GM21619 (cell line): ENCODE measurements around the gene DCBLD1.
A peak's percentile ranks its signal among the peaks of the same experiment; 100 is the strongest.
"Not testable (repeated sequence)": the region's sequence is repeated elsewhere in the genome, so short reads cannot be mapped to it uniquely, and the experiment has no call there.

Experiments
- ATAC-seq: cut with Tn5 transposase; IDR thresholded peaks from one replicate; pipeline ENCODE4 v1.9.1; 2021; ENCODE audit not compliant: unreplicated experiment

Gene DCBLD1

DNA sequence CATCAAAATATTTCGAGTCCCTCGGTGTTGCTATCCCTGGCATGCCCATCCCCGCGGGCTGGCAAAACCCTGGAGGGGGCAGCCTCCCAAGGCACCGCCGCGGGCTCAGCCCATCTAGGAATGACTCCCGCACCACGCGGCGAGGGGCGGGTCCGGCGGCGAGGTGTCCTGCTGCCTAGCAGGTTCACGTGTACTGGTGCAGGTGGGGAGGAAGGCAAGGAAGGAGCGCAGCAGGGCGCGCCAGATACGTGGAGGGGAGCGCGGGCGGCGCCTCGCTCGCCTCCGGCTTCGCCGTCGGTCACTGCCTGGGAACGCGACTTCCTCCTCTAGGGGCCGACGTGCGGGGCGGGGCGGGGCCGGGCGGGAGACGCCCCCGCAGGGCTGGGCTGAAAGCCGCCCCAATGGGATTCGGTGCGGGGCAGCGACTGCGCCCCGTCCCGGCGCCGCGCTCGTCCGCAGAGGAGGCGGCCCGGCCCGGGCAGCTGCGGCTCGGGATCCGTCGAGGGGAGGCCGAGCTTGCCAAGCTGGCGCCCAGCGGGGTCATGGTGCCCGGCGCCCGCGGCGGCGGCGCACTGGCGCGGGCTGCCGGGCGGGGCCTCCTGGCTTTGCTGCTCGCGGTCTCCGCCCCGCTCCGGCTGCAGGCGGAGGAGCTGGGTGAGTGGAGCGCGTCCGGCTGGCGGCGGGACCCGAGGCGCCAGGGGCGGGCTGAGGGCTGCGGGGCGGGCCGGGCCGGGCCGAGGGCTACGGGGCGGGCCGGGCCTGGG lies at the start of gene DCBLD1:
TSS of gene DCBLD1 (plus strand) at position 435 of the 764 bp plus-strand sequence. CDS start at position 543, 108 bp downstream.
- ATAC-seq: peak; percentile 70

DNA sequence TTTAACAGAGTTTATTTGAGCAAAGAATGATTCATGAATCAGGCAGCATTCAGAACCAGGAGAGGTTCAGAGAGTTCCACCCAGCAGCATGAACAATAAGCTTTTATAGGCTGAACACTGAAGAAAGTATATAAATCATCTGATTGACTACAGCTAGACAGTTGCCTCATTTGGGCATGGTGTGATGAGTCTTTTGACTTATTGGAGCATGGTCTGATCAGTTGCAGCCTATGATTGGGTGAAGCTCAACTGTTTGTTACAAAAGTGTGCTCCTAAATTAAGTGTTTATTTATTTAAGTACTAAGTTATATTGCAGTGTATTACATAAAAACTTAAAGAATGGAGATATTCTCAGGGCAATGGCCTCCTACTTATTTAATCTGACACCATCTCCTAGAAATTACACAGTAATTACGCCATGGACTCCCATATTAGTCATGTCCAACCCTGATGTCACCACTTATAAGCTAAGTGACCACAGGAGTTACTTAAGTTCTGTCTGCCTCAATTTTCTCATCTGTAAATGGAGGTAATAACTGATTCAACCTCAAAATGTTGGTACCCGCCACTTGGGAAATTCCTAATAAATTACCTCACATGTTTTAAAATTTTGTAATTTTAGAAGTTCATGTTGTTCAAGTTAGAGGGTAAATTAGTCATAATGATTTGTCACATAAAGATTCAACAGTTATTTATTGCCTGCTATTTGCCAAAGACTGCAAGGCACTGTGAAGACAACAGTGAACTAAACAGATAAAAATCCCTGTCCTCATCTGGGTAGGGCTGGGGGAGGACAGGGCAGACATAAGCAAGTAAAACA lies 41.6 kb upstream of the DCBLD1 start:
- no peak for ATAC-seq

DNA sequence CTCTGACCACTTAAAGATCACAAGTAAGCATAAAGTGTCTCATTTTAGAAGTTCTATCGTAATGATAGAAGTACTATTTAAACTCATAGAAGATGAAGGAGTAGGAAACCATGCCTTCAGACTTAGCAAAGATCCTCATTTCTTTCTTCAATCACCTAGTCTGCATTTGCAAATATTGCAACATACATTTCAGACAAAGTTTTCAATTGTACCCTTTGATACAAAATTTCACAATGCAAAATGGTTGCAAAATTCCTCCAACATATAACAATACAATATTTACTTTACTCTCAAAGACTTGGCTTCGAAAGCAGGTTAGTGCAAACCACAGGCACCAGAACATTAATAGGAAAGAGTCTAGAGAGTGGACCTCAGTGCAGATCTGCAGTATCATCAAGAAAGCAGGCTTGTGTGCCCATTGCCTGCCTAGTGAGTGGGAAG lies 40.6 kb upstream of the DCBLD1 start:
- ATAC-seq: no peak

DNA sequence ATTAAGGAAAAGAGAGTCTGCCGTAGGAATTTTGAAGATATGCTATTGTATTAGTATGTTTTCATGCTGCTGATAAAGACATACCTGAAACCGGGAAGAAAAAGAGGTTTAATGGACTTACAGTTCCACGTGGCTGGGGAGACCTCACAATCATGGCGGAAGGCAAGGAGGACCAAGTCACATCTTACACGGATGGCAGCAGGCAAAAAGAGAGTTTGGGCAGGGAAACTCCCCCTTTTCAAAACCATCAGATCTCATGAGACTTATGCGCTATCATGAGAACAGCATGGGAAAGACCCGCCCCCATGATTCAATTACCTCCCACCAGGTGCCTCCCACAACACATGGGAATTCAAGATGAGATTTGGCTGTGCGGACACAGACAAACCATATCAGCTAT lies 40.2 kb upstream of the DCBLD1 start:
- ATAC-seq: not testable (repeated sequence)

DNA sequence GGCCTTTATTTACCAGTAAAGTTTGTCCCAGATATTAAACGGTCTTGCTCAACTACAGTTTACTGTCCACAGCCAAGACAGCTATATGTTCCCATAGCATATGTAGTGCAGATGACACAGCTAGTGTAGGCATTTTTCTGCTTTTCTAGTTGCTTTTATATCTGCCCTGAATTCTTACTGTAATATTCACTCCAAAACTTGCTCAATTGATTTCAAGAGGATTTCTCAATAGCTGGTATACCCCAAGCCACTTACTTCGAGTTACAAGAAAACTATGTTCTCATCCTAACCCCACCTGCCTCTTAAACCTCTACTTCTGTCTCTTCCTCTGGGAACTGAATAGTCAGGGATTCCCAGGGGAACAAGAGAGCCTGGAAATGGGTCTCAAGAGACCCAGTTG lies 37.9 kb upstream of the DCBLD1 start:
- no peak for ATAC-seq

DNA sequence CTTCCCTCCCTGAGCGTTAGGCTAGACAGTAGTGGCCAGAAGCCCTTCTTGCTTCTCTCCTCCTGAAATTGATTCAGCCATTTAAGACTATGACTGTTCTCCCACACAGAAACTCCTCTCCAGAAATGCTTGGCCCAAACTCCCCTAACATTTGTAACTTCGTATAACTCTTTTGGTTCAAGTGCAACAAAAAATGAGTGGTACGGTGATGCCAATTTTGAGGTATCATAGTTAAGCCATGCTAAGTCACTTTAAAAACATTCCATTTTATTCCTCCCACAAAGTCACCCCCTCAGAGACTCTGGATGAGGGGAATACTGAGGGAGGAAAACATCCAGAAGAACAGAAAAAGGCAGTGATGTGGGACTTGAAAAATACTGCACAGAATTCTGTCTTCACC lies 35.6 kb upstream of the DCBLD1 start:
- no peak for ATAC-seq

DNA sequence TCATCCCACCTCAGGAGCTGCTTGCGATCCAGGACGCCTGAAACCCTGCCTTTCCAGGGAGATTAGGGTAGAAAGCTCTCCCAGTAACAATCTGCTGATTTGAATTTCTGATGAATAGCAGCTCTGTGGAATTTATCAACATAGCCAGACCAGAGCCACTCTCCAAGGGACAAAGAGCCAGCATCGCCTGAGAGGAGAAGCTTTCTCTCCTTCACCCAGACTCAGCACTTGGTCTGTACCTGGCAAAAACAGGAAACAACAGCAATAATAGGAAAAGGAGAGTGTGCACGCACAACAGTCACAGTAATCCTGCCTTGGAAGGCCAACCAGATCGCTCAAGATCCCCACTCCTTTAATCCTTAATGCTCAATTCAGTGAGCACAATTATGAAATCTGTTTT lies 34.5 kb upstream of the DCBLD1 start:
- ATAC-seq: no peak

DNA sequence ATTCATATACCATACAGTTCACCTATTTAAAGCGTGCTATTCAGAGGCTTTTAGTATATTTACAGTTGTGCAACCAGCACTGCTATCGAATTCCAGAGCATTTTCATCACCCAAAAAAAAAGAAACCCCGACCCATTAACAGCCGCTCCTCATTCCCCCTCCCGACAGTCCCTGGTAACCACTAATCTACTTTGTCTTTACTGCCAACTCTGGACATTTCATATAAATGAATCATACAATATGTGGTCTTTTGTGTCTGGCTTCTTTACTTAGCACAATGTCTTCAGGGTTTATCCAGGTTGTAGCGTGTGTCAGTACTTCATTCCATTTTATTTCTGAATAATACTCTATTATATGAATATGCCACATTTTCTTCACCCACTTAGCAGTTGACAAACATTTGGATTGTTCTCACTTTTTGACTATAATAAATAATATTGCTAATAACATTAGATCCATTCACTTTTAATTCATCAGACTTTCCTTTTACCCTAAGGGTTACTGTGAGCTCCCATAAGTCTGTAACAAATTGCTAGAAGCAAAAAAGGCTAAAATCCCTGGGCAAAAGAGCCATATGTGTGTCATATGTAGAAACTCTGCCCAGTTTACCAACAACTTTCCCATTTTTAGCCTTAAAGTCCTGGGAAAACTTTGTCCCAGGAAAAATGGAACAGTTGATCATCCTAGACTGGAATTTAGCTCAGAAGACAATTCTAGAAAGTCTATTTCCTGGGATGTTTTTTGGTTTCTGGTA lies 33.6 kb upstream of the DCBLD1 start:
- ATAC-seq: no peak

DNA sequence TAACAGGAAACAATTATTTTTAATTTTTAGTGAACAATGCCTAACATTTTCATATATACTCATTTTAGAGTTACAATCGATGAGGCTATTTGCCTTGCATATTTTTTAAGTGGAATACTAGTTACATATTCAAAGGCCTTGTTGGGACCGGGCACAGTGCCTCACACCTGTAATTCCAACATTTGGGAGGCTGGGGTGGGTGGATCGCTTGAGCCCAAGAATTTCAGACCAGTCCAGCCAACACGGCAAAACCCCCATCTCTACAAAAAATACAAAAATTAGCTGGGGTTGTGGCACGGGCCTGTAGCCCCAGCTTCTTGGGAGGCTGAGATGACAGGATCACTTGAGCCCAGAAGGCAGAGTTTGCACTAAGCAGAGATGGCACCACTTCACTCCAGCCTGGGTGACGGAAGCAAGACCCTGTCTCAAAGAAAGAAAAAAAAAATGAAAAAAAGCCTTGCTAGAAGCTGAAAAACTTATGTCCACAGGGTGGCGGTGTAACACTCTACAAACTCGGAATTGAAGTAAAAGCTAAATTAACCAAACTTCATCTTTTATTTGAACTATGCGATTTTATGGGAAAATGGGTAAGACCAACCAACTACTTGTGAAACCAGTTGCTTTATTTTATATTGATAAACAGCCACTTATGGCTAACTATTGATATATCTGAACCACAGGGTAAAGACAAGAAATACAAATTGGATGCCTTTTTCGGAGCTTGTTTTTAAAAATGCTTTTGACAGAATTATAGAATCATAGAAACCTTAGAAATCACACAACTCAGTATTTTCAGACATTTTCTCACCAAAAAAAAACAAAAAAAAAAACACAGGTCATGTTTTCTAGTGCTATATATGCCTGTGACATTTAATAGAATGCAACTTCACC lies 32.7 kb upstream of the DCBLD1 start:
- peak; percentile 43 for ATAC-seq

DNA sequence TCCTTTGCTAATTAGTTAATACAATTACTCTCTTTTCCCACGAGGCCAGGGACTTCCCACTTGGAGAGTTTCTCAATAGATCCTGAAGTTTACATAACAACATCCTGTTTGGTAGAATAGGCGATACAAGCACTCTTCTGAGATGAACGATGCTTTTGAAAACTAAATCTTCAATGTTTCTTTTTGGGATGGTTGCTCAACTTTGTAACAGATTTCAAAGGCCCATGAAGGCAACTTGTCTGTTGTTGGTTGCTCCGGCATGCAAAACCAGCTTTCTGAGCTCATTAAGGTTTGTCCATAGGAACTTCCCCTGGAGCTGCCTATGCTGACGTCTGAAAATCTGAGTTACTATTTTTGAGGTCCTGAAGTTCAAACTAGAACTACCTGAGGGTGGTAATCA lies 30.8 kb upstream of the DCBLD1 start:
- ATAC-seq: no peak

DNA sequence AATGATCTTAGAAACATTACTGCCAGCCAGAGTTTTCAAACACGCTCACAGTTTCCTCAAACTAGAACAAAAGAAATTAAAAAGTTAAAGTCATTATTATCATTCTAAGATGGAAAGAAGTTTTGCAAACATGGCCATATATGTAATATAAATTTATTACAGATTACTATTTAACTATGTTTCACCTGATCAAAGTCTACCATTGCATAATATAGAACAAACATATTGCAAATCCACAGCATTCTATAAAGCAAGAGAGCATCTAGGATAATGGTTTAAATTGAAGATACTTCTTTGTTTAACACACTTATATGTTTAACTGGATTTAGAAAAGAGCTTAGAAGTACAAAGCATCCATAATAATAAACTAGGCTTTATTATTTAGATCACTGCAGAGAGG lies 26.2 kb upstream of the DCBLD1 start:
- no peak for ATAC-seq

DNA sequence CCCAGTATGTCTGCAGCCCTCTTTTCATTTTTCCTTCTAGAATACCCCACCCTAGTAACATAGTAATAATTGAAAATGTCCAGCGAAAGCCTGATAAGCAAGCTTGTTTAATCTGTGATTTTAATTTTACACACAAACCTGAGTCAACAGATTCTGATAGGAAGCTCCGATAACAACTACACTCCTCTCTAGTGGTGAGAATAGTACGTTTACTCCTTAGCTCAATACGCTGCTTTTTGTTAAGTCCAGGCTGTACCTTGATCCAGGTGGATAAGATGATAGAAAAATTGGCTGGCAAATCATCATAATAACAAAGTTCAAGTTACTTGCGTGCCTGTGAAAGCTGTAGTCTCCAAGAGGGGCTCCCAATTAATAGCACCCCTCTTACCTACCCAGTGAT lies 25.5 kb upstream of the DCBLD1 start:
- no peak for ATAC-seq

DNA sequence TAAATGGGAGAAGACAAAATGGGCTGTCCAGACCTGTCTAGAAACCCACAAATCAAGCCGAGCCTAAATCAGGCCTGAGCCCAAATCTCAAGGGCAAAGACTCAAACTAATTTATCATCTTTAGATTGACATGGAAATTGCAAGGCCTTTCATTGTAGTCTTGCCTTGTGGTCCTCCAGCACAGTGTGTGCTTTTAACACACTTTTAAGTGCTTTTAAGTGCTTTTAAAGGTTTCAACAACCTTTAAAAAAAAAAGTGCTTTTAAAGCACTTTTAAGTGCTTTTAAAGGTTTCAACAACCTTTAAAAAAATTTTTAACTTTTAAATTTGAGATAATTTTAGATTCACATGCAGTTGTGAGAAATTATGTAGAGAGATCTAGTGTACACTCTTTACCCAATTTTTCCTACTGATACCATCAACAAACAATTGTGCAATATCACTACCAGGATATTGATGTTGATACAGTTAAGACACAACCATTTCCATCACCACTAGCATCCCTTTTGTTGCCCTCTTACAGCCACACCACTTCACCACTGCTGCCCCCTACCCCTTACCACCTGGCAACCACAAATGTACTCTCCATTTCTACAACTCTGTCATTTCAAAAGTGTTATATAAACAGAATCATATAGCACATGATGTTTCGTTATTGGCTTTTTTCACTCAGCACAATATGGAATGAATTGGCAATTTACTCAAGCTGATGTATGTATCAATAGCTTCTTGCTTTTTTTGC lies 23.1 kb upstream of the DCBLD1 start:
- ATAC-seq: no peak

DNA sequence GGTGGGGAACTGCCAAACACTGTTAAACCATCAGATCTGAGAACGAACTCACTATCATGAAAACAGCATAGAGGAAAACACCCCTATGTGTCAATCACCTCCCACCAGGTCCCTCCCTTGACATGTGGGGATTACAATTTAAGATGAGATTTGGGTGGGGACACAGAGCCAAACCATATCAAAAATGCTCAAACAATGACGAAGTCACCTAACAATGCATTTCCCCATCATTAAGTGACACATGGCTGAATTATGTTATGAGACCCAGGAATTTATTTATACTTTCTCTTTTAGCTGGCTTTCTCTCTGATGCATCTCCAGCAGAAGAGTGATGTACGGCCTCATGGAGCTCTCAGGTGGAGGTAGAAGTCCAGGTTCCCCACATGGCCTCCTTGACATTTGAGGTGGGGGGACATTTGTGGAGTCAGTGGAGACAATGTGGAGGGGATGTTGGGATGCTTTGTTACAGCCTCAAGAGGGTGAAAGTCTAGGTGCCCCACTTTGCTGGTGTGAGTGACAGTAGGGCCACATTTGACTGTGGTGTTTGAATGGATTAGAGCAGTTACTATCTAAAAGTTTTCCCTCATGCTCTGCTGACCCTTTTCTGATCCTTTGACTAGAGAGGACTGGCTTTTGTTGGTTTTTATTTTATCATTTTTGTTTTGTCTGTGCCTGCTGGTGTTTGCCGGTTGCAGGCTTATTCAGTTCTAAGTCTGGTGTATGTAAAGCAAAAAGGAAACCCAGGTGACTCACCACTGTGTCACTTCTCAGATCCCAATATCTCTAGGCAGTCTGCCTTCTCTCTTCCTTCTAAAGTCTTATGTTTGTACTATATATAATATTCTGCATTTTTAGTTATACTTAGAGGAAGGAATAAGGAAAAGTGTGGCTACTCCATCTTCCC lies 18.5 kb upstream of the DCBLD1 start:
- ATAC-seq: peak; percentile 87

DNA sequence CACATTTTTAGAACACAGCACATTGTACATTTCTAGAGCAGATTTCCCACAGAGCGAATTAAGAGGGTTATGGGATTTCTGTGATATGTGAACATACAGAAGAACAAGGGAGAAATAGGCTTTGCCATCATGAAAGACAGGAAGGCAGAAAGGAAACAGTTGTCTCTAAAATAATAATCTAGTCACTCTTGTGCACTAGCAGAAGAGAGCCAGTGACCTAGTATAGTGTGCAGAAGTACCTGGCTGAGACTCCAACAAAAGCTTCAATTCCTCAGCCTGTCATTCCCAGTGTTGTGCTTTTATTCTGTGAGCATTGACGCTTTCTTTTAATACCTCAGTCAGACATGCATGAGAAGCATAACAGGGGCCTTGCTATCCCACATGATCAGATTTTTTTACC lies 17.8 kb upstream of the DCBLD1 start:
- peak; percentile 14 for ATAC-seq

DNA sequence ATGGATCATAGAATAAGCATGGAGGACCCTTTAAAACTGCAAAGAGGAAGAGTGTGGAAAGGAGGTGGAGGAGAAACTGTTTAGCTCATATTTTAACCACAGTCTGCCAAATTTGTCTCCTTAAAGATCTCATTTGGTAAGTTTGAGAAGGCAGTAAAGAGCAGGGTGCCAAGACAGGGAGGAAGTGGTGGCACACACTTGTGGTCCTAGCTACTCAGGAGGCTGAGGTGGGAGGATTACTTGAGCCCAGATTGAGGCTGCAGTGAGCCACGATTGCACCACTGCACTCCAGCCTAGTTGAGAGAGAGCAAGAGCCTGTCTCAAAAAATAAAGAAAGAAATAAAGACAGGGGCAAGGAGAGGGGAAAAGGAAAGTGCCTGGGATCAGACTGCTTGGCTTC lies 16.8 kb upstream of the DCBLD1 start:
- no peak for ATAC-seq

DNA sequence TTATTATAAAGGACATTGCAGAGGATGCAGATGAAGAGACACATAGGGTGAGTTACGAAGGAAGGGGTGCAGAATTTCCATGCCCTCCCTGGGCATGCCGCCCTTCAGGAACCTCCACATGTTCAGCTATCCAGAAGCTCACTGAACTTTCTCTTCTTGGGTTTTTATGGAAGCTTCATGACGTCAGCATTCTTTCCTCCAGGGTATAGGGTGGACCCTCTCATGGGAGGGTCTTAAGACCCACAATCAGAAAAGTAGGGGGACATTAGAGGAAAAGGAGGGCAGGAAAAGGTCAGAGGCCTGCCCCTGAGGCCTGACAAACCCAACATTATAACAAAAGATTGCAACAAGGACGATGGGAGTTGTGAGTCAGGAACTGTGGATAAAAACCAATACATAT lies 14.6 kb upstream of the DCBLD1 start:
- ATAC-seq: no peak

DNA sequence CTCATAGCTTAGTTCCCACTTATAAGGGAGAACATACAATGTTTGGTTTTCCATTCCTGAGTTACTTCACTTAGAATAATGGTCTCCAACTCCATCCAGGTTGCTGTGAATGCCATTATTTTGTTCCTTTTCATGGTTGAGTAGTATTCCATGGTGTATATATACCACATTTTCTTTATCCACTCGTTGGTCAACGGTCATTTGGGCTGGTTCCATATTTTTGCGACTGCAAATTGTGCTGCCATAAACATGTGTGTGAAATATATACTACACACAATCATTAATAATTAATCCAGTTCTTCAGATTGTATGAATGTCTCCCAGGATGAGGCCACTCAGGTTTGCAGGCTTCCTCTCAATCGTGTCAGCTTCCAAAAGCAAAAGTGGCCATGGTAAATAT lies 13.9 kb upstream of the DCBLD1 start:
- not testable (repeated sequence) for ATAC-seq

DNA sequence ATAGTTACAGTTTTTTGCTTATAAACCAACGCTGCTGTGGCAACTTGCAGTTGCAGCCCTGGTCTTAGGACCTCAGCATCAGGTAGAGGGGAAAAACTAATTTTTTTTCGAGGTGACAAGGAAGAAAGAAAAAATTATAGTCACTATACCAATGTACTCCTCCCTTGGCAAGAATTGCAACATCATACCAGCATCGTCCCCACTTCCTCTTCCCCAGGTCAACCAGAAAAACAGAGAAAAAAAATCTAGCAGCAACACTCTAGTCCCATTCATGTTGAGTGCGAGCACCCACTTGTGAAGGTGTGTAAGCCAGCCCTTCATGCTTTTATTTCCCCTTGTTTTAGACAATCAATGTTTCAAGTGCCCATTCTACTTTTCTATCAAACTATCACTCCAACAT lies 13.1 kb upstream of the DCBLD1 start:
- ATAC-seq: no peak
